ENCODE data around the gene SLC11A1. TPM values are rescaled to one million over a fixed set of nuclear protein-coding genes. Genes with fewer than 3 reads are reported as not detected.

SLC11A1 gene
- total and polyA plus RNA-seq, 2 experiments from 2014 or later = 0.31 TPM; not detected in 1

DNA sequence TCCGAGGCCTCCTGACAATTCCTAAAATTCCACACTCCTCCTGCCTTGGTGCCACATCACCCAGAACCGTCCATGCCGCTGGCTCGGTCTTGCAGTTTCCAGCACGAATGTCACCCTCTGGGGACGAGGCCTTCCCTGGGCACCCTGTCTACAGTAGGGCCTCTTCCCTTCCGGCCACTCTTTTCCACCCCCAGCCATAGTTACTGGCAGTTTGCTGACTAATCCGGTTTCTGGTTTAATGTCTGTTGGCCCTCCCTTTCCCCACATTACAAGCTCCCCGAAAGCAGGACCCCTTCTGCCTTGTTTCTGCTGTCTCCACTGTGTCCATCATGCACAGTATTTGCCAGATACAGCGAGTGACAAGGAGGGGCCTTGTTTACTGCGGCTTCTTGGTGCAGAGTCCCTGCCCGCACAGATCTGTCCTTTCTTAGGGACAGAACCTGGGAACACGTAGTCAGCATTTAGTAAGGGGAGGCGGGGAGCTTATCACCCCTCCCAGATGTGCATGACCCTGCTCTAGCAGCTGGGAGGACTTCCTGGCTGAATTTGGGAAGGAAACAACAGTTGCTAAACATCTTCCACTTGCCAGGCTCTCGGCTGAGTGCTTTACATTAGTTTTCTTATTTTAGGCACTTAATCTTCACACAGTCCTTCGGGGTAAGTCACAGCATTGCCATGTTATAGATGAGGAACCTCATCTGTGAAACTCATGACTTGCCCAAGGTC lies 49.0 kb upstream of the SLC11A1 start (continued):
- TF ChIP-seq EZH2phosphoT487 (IDR thresholded peaks at IDR 0.05; ENCODE audit: unreplicated experiment) = no peak

DNA sequence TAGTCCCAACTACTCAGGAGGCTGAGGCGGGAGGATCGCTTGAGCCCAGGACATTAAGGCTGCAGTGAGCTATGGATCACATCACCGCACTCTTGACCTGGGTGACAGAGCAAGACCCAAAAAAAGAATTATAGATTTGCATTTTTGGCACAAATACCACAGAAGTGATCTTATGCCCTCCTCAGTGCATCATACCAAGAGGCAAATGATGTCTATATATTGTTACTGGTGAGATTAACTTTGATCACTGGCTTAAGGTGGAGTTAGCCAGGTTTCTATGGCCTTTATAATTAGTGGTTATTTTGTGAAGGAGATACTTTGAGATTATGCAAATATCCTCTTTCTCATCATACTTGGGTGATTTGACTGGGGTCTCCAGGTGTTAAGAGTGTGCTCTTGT lies 47.5 kb upstream of the SLC11A1 start:
- Histone ChIP-seq H3K4me2 (no peak overlapping the region), H3K4me3 (no peak overlapping the region), H3F3A (replicated peaks; ENCODE audit: low read depth) (no peaks in the 10 kb centered on the region), H3K79me2 (replicated peaks; ENCODE audit: insufficient read depth) (no peaks in the 10 kb centered on the region), H4K20me1 (replicated peaks; ENCODE audit: insufficient read depth) (no peaks in the 10 kb centered on the region), H3K4me1 (ENCODE audit: insufficient read depth) (peaks cover 14% of the 10 kb centered on the region), H3K27me3 (ENCODE audit: insufficient read depth) (no peaks in the 10 kb centered on the region), H3K27ac (ENCODE audit: low read depth) (no peak overlapping the region), H2AFZ (no peak overlapping the region), H3K36me3 (ENCODE audit: insufficient read depth) (no peaks in the 10 kb centered on the region), H3K9me2 (ENCODE audit: insufficient read depth) (no peaks in the 10 kb centered on the region)
- TF ChIP-seq NANOG (IDR thresholded peaks at IDR 0.05; ENCODE audit: borderline replicate concordance) (no peak), EZH2 (IDR thresholded peaks at IDR 0.05; ENCODE audit: low read depth, unreplicated experiment) (no peak), ZNF331 (CRISPR knock-in tag; IDR thresholded peaks at IDR 0.05; ENCODE audit: low read depth) (no peak), ZNF114 (CRISPR knock-in tag; IDR thresholded peaks at IDR 0.05) (no peak), EZH2phosphoT487 (IDR thresholded peaks at IDR 0.05; ENCODE audit: unreplicated experiment) (no peak), JUNB (IDR thresholded peaks at IDR 0.05; ENCODE audit: unreplicated experiment) (no peak), POLR2AphosphoS5 (IDR thresholded peaks at IDR 0.05; ENCODE audit: low read depth) (no peak), CREB1 (CRISPR knock-in tag; IDR thresholded peaks at IDR 0.05; ENCODE audit: low read depth) (no peak), STAT1 (IDR thresholded peaks at IDR 0.05; ENCODE audit: unreplicated experiment) (no peak)
- TF ChIP-seq, protein P1, sequence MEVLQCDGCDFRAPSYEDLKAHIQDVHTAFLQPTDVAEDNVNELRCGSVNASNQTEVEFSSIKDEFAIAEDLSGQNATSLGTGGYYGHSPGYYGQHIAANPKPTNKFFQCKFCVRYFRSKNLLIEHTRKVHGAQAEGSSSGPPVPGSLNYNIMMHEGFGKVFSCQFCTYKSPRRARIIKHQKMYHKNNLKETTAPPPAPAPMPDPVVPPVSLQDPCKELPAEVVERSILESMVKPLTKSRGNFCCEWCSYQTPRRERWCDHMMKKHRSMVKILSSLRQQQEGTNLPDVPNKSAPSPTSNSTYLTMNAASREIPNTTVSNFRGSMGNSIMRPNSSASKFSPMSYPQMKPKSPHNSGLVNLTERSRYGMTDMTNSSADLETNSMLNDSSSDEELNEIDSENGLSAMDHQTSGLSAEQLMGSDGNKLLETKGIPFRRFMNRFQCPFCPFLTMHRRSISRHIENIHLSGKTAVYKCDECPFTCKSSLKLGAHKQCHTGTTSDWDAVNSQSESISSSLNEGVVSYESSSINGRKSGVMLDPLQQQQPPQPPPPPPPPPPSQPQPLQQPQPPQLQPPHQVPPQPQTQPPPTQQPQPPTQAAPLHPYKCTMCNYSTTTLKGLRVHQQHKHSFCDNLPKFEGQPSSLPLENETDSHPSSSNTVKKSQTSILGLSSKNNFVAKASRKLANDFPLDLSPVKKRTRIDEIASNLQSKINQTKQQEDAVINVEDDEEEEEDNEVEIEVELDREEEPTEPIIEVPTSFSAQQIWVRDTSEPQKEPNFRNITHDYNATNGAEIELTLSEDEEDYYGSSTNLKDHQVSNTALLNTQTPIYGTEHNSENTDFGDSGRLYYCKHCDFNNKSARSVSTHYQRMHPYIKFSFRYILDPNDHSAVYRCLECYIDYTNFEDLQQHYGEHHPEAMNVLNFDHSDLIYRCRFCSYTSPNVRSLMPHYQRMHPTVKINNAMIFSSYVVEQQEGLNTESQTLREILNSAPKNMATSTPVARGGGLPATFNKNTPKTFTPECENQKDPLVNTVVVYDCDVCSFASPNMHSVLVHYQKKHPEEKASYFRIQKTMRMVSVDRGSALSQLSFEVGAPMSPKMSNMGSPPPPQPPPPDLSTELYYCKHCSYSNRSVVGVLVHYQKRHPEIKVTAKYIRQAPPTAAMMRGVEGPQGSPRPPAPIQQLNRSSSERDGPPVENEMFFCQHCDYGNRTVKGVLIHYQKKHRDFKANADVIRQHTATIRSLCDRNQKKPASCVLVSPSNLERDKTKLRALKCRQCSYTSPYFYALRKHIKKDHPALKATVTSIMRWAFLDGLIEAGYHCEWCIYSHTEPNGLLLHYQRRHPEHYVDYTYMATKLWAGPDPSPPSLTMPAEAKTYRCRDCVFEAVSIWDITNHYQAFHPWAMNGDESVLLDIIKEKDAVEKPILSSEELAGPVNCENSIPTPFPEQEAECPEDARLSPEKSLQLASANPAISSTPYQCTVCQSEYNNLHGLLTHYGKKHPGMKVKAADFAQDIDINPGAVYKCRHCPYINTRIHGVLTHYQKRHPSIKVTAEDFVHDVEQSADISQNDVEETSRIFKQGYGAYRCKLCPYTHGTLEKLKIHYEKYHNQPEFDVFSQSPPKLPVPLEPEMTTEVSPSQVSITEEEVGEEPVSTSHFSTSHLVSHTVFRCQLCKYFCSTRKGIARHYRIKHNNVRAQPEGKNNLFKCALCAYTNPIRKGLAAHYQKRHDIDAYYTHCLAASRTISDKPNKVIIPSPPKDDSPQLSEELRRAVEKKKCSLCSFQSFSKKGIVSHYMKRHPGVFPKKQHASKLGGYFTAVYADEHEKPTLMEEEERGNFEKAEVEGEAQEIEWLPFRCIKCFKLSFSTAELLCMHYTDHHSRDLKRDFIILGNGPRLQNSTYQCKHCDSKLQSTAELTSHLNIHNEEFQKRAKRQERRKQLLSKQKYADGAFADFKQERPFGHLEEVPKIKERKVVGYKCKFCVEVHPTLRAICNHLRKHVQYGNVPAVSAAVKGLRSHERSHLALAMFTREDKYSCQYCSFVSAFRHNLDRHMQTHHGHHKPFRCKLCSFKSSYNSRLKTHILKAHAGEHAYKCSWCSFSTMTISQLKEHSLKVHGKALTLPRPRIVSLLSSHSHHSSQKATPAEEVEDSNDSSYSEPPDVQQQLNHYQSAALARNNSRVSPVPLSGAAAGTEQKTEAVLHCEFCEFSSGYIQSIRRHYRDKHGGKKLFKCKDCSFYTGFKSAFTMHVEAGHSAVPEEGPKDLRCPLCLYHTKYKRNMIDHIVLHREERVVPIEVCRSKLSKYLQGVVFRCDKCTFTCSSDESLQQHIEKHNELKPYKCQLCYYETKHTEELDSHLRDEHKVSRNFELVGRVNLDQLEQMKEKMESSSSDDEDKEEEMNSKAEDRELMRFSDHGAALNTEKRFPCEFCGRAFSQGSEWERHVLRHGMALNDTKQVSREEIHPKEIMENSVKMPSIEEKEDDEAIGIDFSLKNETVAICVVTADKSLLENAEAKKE (CRISPR knock-in tag; IDR thresholded peaks at IDR 0.05) = no peak
- TF ChIP-seq, protein P2, sequence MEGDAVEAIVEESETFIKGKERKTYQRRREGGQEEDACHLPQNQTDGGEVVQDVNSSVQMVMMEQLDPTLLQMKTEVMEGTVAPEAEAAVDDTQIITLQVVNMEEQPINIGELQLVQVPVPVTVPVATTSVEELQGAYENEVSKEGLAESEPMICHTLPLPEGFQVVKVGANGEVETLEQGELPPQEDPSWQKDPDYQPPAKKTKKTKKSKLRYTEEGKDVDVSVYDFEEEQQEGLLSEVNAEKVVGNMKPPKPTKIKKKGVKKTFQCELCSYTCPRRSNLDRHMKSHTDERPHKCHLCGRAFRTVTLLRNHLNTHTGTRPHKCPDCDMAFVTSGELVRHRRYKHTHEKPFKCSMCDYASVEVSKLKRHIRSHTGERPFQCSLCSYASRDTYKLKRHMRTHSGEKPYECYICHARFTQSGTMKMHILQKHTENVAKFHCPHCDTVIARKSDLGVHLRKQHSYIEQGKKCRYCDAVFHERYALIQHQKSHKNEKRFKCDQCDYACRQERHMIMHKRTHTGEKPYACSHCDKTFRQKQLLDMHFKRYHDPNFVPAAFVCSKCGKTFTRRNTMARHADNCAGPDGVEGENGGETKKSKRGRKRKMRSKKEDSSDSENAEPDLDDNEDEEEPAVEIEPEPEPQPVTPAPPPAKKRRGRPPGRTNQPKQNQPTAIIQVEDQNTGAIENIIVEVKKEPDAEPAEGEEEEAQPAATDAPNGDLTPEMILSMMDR (conservative IDR thresholded peaks at IDR 0.05; ENCODE audit: low read depth in 2 of 2) = no peak
- TF ChIP-seq, protein P3, sequence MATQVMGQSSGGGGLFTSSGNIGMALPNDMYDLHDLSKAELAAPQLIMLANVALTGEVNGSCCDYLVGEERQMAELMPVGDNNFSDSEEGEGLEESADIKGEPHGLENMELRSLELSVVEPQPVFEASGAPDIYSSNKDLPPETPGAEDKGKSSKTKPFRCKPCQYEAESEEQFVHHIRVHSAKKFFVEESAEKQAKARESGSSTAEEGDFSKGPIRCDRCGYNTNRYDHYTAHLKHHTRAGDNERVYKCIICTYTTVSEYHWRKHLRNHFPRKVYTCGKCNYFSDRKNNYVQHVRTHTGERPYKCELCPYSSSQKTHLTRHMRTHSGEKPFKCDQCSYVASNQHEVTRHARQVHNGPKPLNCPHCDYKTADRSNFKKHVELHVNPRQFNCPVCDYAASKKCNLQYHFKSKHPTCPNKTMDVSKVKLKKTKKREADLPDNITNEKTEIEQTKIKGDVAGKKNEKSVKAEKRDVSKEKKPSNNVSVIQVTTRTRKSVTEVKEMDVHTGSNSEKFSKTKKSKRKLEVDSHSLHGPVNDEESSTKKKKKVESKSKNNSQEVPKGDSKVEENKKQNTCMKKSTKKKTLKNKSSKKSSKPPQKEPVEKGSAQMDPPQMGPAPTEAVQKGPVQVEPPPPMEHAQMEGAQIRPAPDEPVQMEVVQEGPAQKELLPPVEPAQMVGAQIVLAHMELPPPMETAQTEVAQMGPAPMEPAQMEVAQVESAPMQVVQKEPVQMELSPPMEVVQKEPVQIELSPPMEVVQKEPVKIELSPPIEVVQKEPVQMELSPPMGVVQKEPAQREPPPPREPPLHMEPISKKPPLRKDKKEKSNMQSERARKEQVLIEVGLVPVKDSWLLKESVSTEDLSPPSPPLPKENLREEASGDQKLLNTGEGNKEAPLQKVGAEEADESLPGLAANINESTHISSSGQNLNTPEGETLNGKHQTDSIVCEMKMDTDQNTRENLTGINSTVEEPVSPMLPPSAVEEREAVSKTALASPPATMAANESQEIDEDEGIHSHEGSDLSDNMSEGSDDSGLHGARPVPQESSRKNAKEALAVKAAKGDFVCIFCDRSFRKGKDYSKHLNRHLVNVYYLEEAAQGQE (IDR thresholded peaks at IDR 0.05; ENCODE audit: unreplicated experiment) = no peak
- TF ChIP-seq, protein P4, sequence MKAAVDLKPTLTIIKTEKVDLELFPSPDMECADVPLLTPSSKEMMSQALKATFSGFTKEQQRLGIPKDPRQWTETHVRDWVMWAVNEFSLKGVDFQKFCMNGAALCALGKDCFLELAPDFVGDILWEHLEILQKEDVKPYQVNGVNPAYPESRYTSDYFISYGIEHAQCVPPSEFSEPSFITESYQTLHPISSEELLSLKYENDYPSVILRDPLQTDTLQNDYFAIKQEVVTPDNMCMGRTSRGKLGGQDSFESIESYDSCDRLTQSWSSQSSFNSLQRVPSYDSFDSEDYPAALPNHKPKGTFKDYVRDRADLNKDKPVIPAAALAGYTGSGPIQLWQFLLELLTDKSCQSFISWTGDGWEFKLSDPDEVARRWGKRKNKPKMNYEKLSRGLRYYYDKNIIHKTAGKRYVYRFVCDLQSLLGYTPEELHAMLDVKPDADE (IDR thresholded peaks at IDR 0.05) = no peak
- H3K4me1 Mint-ChIP-seq = peaks cover 22% of the 10 kb centered on the region
- H3K4me3 Mint-ChIP-seq = no peak overlapping the region
- H3K27me3 Mint-ChIP-seq (ENCODE audit: insufficient read depth, low read depth, poor library complexity) = peaks cover 5% of the 10 kb centered on the region
- no peaks in the 10 kb centered on the region for H3K9me3 Mint-ChIP-seq
- H3K36me3 Mint-ChIP-seq (ENCODE audit: low read depth) = no peaks in the 10 kb centered on the region
- no peak overlapping the region for H3K27ac Mint-ChIP-seq
- DNase-seq (ENCODE audit: low spot score) (no peak), ATAC-seq (no peak)

Measured in GM23338 (cell line).